Measurements from ENCODE around the gene BRICD5.

DNA sequence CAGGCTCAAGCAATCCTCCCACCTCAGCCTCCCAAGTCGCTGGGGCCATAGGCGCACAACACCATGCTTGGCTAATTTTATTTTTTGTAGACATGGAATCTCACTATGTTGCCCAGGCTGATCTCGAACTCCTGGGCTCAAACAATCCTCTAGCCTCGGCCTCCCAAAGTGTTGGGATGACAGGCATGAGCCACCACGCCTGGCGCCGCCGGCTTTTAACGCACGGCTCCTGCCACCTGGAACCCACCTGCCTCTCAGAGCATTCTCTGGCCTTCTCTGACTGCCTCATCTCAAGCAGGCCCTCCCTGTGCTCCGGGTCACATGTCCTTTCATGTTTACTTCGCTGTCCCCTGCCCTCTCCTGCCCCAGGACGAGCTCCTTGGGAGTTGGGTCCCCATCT lies 24.6 kb downstream of the BRICD5 start:
- TF ChIP-seq, protein P1, sequence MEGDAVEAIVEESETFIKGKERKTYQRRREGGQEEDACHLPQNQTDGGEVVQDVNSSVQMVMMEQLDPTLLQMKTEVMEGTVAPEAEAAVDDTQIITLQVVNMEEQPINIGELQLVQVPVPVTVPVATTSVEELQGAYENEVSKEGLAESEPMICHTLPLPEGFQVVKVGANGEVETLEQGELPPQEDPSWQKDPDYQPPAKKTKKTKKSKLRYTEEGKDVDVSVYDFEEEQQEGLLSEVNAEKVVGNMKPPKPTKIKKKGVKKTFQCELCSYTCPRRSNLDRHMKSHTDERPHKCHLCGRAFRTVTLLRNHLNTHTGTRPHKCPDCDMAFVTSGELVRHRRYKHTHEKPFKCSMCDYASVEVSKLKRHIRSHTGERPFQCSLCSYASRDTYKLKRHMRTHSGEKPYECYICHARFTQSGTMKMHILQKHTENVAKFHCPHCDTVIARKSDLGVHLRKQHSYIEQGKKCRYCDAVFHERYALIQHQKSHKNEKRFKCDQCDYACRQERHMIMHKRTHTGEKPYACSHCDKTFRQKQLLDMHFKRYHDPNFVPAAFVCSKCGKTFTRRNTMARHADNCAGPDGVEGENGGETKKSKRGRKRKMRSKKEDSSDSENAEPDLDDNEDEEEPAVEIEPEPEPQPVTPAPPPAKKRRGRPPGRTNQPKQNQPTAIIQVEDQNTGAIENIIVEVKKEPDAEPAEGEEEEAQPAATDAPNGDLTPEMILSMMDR (IDR thresholded peaks at IDR 0.05; ENCODE audit: poor library complexity), result no peak
- TF ChIP-seq EZH2phosphoT487 (IDR thresholded peaks at IDR 0.05; ENCODE audit: low read depth, severe bottlenecking, unreplicated experiment), result no peak
- no peak for TF ChIP-seq EZH2 (IDR thresholded peaks at IDR 0.05; ENCODE audit: borderline replicate concordance)
